Measurements from ENCODE around the gene ZFHX3. TPM values are rescaled to one million over a fixed set of nuclear protein-coding genes. Genes with fewer than 3 reads are reported as not detected.

The ZFHX3 gene
- total and polyA plus RNA-seq, 9 of the 15 experiments (the other 6 are each of a cell fraction or from before 2014, with no cell fraction given): 0.01 to 0.23 (median 0.06) TPM; not detected in 4

DNA sequence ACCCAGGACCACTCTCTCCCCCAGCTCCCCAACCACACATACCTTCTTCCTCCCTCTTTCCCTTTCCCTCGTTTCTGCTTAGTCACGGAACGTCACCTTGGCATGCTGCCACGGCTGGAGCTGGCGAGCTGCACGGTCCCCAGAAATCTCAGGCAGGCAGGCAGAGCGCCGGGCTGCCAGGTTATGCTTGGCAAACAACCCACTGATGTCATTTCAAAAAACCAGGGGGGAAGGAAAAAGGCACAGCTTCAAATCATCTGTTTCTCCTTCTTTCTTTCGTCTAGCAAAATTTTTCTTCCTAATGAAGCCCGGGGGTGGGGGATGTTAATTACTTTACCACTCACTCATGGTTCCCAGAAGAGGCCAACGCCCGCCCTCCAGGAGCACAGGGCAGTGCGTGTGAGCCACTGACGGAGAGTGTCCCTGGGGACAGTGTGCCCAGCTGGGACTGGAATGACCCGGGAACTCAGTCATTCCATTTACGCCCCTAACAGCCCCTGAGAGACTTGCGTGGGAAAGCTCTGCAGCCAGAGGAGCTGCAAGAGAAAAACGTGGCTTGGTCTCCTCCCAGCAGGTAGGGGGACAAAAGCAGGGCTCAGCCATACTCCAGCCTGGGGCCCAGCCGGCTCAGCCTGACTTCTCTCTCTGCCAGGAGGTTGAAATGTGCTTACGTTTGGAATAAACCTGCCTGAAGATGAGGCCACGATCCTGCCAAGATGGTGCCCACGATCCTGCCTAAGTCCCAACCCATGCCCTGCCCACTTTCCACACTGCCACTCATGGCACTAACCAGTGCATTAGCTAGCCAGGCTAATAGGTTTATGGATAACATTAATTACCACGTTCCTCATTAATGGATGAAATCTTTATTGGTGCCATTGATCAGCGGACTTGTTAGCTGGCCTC lies 198.9 kb downstream of the ZFHX3 start:
- DNase-seq (ENCODE audit: extremely low read depth in 1 of 4, low spot score in 3 of 4): peak in 2 of 4 experiments; percentile 12 to 32
- CTCF ChIA-PET (ENCODE audit: low intra/inter-chr PET ratio): no interaction called here
- intact Hi-C loops (cut with micrococcal nuclease): loop anchor here (5.0 kb wide), 1 partner anchor 347 kb away; no protein-coding TSS in a partner anchor
- Histone ChIP-seq H3K4me1 (replicated peaks in 1 of 2; ENCODE audit: control insufficient read depth in 2 of 2, insufficient read depth in 2 of 2, low read length in 2 of 2) (peaks cover 0 to 5% of the 10 kb centered on the region in 2 experiments; a peak in 1 of 5 replicates), H4K20me1 (replicated peaks; ENCODE audit: control insufficient read depth, insufficient read depth, low read length) (no peaks in the 10 kb centered on the region), H3K4me2 (ENCODE audit: insufficient read depth, low read length) (no peak overlapping the region), H3K4me3 (no peak overlapping the region), H3K9me3 (replicated peaks; ENCODE audit: control insufficient read depth, insufficient read depth, low read depth, low read length) (no peaks in the 10 kb centered on the region), H3K79me2 (ENCODE audit: control insufficient read depth, insufficient read depth, low read length) (no peaks in the 10 kb centered on the region), H3K27me3 (ENCODE audit: control insufficient read depth in 2 of 2, insufficient read depth in 2 of 2, low read length in 2 of 2) (peaks cover 10 to 56% of the 10 kb centered on the region in 2 experiments; a peak in 4 of 5 replicates), H3K9ac (ENCODE audit: insufficient read depth in 1 of 2, low read depth in 2 of 2, low read length in 2 of 2) (no peak overlapping the region), H2AFZ (ENCODE audit: low read depth, low read length) (no peak overlapping the region), H3K36me3 (ENCODE audit: control insufficient read depth, insufficient read depth, low read length) (no peaks in the 10 kb centered on the region), H3K9me1 (ENCODE audit: control insufficient read depth, insufficient read depth, low read length) (no peaks in the 10 kb centered on the region), H3K27ac (ENCODE audit: extremely low read depth, low read depth, low read length) (no peak overlapping the region)
- no peak for FAIRE-seq
- BruUV-seq (replicated peaks): no TSS peak
- in situ Hi-C loops (cut with MboI): no loop called here
- TF ChIP-seq MAFG (tag; conservative IDR thresholded peaks at IDR 0.05) (peak; percentile 73), FOXP1 (CRISPR knock-in tag; IDR thresholded peaks at IDR 0.05) (no peak), NFE2 (IDR thresholded peaks at IDR 0.05; ENCODE audit: low read depth) (peak; percentile 60), TRIM28 (IDR thresholded peaks at IDR 0.05) (no peak), NR1H2 (CRISPR knock-in tag; IDR thresholded peaks at IDR 0.05) (no peak), C11orf30 (IDR thresholded peaks at IDR 0.05; ENCODE audit: low read depth) (peak; percentile 53), NCOA4 (IDR thresholded peaks at IDR 0.05; ENCODE audit: partially characterized antibody) (no peak), TCFL5 (CRISPR knock-in tag; conservative IDR thresholded peaks at IDR 0.05) (no peak), NFIC (IDR thresholded peaks at IDR 0.05) (peak; percentile 89), HMGN3 (IDR thresholded peaks at IDR 0.05; ENCODE audit: borderline replicate concordance, extremely low read depth, insufficient read length, low read depth, low read length) (no peak), ZNF316 (IDR thresholded peaks at IDR 0.05) (peak; percentile 19; the same call in 1 of the 2 replicates)
- POLR2A ChIA-PET: no interaction called here
- under 1% methylated on average over 22 of the region's 24 CpGs for WGBS (ENCODE audit: insufficient coverage, low coverage, missing lambda C conversion rate)
- no peak for ATAC-seq

Data from K562 (cell line).